Fibroblast of the aortic adventitia (primary cell): Measurements from ENCODE around the gene AMH. TPM values are rescaled to one million over a fixed set of nuclear protein-coding genes. Genes with fewer than 3 reads are reported as not detected.
A peak's percentile ranks its signal among the peaks of the same experiment; 100 is the strongest.

Source experiments
- DNase-seq: peaks from one replicate; pipeline ENCODE4 v3.0.0-alpha.2; 2010; ENCODE audit warnings: low read depth
- H3K4me3 ChIP-seq: 2 replicates; pipeline ENCODE4 v1.5.1; 2011; ENCODE audit warnings: low read depth, mild to moderate bottlenecking, control low read depth, low read length, moderate library complexity
- total RNA-seq: library from RNA; depleted of rRNA; stranded (reverse); fragments of >200 nt; gene quantifications from 2 replicates; pipeline ENCODE4 v1.2.3, GENCODE V29; 2012; ENCODE audit warnings: low replicate concordance
- TF ChIP-seq, protein P1 (sequence below): IDR thresholded peaks from 2 replicates; pipeline ENCODE4 v1.5.1; 2011; ENCODE audit warnings: mild to moderate bottlenecking, low read length, control low read depth, inconsistent platforms; ENCODE audit not compliant: insufficient read depth

AMH gene
- total RNA-seq, 1 donor = 0.81 TPM

DNA sequence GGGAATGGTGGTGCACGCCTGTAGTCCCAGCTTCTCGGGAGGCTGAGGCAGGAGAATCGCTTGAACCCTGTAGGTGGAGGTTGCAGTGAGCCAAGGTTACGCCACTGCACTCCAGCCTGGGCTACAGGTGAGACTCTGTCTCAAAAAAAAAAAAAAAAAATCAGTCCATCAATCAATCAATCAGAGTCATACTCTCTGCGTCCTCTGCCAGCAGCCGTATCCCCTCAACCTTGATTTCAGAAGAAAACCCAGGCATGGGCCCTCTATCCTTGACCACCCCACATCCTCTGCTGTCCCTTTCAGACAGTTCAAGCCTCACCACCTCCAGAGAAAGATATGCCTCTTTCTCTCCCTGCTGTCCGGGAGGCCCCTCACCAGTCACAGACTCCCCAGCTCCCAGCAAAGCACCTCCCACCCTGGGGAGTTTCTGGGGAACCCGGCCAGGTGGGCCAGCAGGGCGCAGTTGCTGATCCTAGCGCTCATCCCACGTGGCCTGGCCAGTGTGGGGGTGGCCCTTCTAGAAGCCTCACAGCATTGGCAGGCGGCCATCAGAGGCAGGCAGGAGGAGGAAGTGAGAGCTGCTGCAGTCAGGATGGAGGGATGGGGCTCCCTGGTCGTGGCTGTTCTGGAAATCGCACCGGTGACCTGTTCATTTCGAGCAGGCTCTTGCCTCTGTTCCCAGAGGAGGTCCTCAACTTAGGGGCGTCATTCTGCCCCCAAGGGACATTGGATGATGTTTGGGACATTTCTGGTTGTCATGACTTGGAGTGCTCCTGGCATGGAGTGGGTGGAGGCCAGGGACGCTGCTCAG, 17.3 kb downstream of the AMH start:
- DNase-seq = peak; percentile 76
- H3K4me3 ChIP-seq = no peak overlapping the region
- TF ChIP-seq, protein P1, sequence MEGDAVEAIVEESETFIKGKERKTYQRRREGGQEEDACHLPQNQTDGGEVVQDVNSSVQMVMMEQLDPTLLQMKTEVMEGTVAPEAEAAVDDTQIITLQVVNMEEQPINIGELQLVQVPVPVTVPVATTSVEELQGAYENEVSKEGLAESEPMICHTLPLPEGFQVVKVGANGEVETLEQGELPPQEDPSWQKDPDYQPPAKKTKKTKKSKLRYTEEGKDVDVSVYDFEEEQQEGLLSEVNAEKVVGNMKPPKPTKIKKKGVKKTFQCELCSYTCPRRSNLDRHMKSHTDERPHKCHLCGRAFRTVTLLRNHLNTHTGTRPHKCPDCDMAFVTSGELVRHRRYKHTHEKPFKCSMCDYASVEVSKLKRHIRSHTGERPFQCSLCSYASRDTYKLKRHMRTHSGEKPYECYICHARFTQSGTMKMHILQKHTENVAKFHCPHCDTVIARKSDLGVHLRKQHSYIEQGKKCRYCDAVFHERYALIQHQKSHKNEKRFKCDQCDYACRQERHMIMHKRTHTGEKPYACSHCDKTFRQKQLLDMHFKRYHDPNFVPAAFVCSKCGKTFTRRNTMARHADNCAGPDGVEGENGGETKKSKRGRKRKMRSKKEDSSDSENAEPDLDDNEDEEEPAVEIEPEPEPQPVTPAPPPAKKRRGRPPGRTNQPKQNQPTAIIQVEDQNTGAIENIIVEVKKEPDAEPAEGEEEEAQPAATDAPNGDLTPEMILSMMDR = no peak

DNA sequence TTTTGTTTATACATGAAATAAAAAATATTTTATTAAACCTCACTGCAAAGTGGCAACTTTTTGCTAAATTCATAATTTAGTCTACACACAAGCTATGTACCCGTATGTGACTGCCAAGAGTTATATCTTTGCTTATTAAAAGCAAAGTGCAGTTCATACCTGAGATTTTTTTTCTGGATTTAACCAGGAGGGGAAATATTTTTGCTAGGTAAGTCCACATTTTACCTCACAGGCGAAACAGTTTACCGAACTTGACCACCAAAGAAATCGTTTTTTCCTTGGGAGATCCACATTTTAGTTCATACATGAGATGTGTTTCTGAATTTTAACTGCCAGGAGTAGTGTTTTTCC, 19.3 kb downstream of the AMH start:
- TF ChIP-seq, protein P1 = no peak
- DNase-seq = no peak
- no peak overlapping the region for H3K4me3 ChIP-seq

- DNase-seq = no peak
- H3K4me3 ChIP-seq = peak overlapping the region; percentile 74
- TF ChIP-seq, protein P1 = no peak
Observed at GRCh38 chr19:2268861-2269243, 19.7 kb downstream of the AMH start.

- H3K4me3 ChIP-seq = peak overlapping the region; percentile 95
- TF ChIP-seq, protein P1 = peak; percentile 32
- peak; percentile 95 for DNase-seq
Observed at GRCh38 chr19:2269244-2270156, 20.4 kb downstream of the AMH start.

GRCh38 chr19:2270157-2270422, 21.0 kb downstream of the AMH start:
- TF ChIP-seq, protein P1 = no peak
- no peak for DNase-seq
- peak overlapping the region; percentile 95 for H3K4me3 ChIP-seq

DNA sequence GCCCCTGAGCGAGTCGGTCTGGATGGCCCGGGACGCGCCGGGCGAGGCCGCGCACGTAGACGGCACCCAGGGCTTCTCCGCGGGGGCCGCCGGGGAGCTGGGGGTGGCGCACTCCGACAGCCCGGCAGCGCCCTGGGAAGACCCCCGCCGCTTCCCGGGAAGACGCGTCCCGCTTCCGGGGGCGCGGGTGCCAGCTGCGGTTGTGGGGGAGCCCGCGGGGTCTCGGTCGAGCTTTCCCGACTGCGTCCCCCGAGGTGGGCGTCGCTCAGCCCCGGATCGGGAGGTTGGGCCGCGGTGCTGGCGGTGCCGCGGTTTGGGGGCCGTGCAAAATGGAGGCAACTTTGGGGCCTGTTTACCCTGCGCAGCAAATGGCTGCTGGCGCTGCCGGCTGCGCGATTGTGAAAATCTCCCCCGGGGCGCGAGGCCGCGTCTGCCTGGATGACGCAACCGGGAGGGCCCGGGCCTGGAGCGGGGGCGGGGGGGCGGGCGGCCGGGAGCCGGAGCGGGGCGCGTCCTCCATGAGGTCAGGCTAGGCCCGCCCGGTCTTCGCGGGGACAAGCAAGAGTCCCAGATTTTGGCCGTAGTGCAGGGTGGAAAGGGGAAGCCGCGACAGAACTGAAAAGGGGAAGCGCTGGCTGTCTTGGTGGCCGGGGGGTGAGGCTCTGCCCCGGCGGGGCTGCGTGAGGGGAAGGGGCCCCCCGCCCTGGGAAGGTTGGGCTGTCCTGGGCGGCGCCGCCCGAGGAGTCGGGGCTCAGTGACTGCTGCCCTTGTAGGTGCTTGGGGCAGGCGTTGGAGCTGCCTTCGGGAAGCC, 21.5 kb downstream of the AMH start:
- TF ChIP-seq, protein P1 = no peak
- peak overlapping the region; percentile 95 for H3K4me3 ChIP-seq
- peak; percentile 84 for DNase-seq
